Stomach smooth muscle (tissue), 2 donors: ENCODE measurements around the gene PJVK.

Experiments
- H3K27ac ChIP-seq: one replicate; pipeline ENCODE4 v1.7.0; 2013; ENCODE audit warnings: mild to moderate bottlenecking, low read length, inconsistent platforms
- H3K27me3 ChIP-seq, 2 donors: one replicate each; pipeline ENCODE4 v1.7.0; 2013; ENCODE audit warnings: low read length in 2 of 2; ENCODE audit not compliant: insufficient read depth in 2 of 2, control insufficient read depth in 1 of 2
- H3K36me3 ChIP-seq, 2 donors: one replicate each; pipeline ENCODE4 v1.7.0; 2013; ENCODE audit warnings: low read length in 2 of 2; ENCODE audit not compliant: control insufficient read depth in 2 of 2, insufficient read depth in 2 of 2
- H3K4me1 ChIP-seq: one replicate; pipeline ENCODE4 v1.7.0; 2013; ENCODE audit warnings: low read length; ENCODE audit not compliant: control insufficient read depth, insufficient read depth
- H3K4me3 ChIP-seq, 2 donors: one replicate each; pipeline ENCODE4 v1.7.0; 2013; ENCODE audit warnings: low read length in 2 of 2
- H3K9ac ChIP-seq, 2 donors: one replicate each; pipeline ENCODE4 v1.7.0; 2013; ENCODE audit warnings: low read length in 2 of 2, mild to moderate bottlenecking in 1 of 2
- H3K9me3 ChIP-seq, 2 donors: one replicate each; pipeline ENCODE4 v1.7.0; 2013; ENCODE audit warnings: low read length in 2 of 2; ENCODE audit not compliant: control insufficient read depth in 2 of 2
- donor health status: healthy.
- donor health status: Pancreatic carcinoma.

The PJVK gene

GRCh38 chr2:178506524-178506923 lies 55.3 kb downstream of the PJVK start:
- Histone ChIP-seq H3K36me3 (peaks cover 4 to 21% of the 10 kb centered on the region in 2 donors), H3K4me1 (no peaks in the 10 kb centered on the region), H3K9me3 (no peaks in the 10 kb centered on the region), H3K27me3 (no peaks in the 10 kb centered on the region), H3K4me3 (no peak overlapping the region), H3K9ac (no peak overlapping the region), H3K27ac (no peak overlapping the region)

DNA sequence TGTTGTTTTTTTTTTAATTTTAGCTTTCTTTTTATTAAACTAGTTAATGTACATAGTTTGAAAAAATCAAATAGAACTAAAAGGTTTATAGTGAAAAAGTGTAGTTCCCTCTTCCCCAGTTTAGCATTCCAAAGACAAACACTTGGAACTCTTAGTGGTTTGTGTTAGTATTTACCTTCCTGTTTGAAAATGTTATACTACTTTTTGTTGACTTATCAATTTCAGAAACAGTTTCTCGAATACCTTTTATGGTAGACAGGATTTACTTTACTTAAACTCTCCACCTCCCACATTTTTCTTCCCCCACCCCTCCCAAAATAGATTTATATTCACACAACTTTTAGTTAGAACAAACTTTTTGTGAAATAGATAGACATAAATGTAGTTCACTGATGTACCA lies 55.8 kb downstream of the PJVK start:
- H3K9ac ChIP-seq, result no peak overlapping the region
- H3K36me3 ChIP-seq, result peaks cover 4 to 18% of the 10 kb centered on the region in 2 donors

DNA sequence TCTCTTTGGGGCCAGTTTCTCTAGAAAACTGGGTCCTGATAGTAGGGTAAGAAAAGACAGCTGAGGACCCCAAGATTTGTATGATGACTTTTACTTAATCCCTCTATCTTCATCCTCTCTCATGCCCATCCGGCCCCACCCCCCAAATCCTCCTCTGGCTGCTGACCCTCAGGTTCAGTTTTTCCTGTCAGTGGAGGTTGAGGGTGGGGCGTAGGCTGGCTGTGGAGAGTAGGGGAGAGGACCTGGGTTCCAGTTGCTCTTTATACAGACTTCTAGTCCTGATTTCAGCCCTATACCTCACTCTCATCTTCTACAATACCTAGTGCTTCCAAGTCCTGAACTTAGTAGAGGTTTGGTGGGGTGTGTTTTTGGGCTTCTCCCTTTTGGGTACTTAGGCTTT lies 57.5 kb downstream of the PJVK start:
- Histone ChIP-seq H3K27me3 (no peaks in the 10 kb centered on the region), H3K9ac (no peak overlapping the region), H3K4me1 (no peaks in the 10 kb centered on the region), H3K4me3 (no peak overlapping the region), H3K27ac (no peak overlapping the region), H3K9me3 (no peaks in the 10 kb centered on the region), H3K36me3 (peaks cover 0 to 4% of the 10 kb centered on the region in 2 donors)

More for the DNA sequence above, 55.8 kb downstream of the PJVK start:
- Histone ChIP-seq H3K27ac (no peak overlapping the region), H3K9me3 (no peaks in the 10 kb centered on the region), H3K27me3 (no peaks in the 10 kb centered on the region), H3K4me3 (no peak overlapping the region), H3K4me1 (no peaks in the 10 kb centered on the region)

DNA sequence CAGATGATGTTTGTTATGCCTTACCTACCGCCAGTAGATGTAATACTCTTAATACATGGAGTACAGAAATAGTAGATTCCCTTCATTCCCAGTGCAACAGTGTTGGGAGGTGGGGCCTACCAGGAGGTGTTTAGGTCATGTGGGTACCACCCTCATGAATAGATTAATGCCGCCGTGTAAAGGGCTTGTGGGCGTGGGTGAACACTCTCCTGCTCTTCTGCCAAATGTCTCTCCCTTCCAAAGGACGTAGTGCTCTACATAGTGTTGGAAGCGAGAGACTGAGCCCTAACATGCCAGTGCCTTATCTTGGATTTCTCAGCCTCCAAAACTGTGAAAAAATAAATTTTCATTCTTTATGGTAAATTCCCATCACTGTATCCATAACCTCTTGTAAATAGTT lies 59.2 kb downstream of the PJVK start:
- Histone ChIP-seq H3K9ac (no peak overlapping the region), H3K36me3 (peaks cover 0 to 3% of the 10 kb centered on the region in 2 donors), H3K27me3 (no peaks in the 10 kb centered on the region), H3K9me3 (no peaks in the 10 kb centered on the region), H3K27ac (no peak overlapping the region), H3K4me3 (no peak overlapping the region), H3K4me1 (no peaks in the 10 kb centered on the region)
